Measurements from ENCODE around the gene UNC119.

- TF ChIP-seq CTCF (IDR thresholded peaks at IDR 0.05; ENCODE audit: low read depth, low read length, poor library complexity, severe bottlenecking), result no peak
- no peak for TF ChIP-seq EZH2phosphoT487 (IDR thresholded peaks at IDR 0.05; ENCODE audit: borderline replicate concordance, low read length)
Observed at GRCh38 chr17:28518578-28518977, 33.8 kb downstream of the UNC119 start.
